Spinal cord (tissue), 10 donors: ENCODE data around the gene MYO6. TPM values are rescaled to one million over a fixed set of nuclear protein-coding genes. Genes with fewer than 3 reads are reported as not detected.
A peak's percentile ranks its signal among the peaks of the same experiment; 100 is the strongest.

ENCODE experiments used
- DNase-seq, 6 donors: peaks; one replicate each; pipeline versions ENCODE4 v3.0.0 to v3.0.0-alpha.2; 2013 to 2015; ENCODE audit warnings: low spot score in 6 of 6, low read depth in 4 of 6
- H3K27ac ChIP-seq: one replicate; pipeline ENCODE4 v1.5.1; 2013; ENCODE audit warnings: low read depth, low read length, control low read depth
- H3K27me3 ChIP-seq: one replicate; pipeline ENCODE4 v1.6.1; 2013; ENCODE audit warnings: low read length; ENCODE audit not compliant: control insufficient read depth, insufficient read depth
- H3K36me3 ChIP-seq: one replicate; pipeline ENCODE4 v1.6.1; 2013; ENCODE audit warnings: low read length; ENCODE audit not compliant: control insufficient read depth, insufficient read depth
- H3K4me1 ChIP-seq: one replicate; pipeline ENCODE4 v1.6.1; 2013; ENCODE audit warnings: low read length; ENCODE audit not compliant: control insufficient read depth, insufficient read depth
- H3K4me3 ChIP-seq: one replicate; pipeline ENCODE4 v1.5.1; 2013; ENCODE audit warnings: low read depth, low read length, control low read depth
- H3K9me3 ChIP-seq: one replicate; pipeline ENCODE4 v1.6.1; 2013; ENCODE audit warnings: low read length; ENCODE audit not compliant: control insufficient read depth, insufficient read depth
- WGBS: methylation state at CpG from one replicate; pipeline ENCODE4 v1.1.5; 2013; ENCODE audit warnings: missing lambda C conversion rate; ENCODE audit not compliant: insufficient coverage; 5-methylcytosine and 5-hydroxymethylcytosine counted together
- polyA plus RNA-seq, 2 donors: library from polyadenylated mRNA; unstranded; fragments of 120-200 nt; gene quantifications; one replicate each; pipeline ENCODE4 v1.2.1, GENCODE V29; 2013; ENCODE audit not compliant: insufficient read length in 2 of 2
- total RNA-seq, 2 donors: library from RNA; depleted of rRNA in 1 of 2; stranded (reverse); fragments of 120-200 nt in 1 of 2; fragments of >200 nt in 1 of 2; gene quantifications; one replicate each; pipeline versions ENCODE4 v1.2.3 to v1.2.4, GENCODE V29; 2013 to 2014
- donor health status: healthy.

MYO6 gene
- total and polyA plus RNA-seq, 4 donors: 25.5 to 38.5 (median 29.8) TPM

GRCh38 chr6:75745404-75745803 lies 3.6 kb upstream of the MYO6 start:
- no peaks in the 10 kb centered on the region for H3K27me3 ChIP-seq
- WGBS: no CpG with 5 or more reads among the region's 3 CpGs
- H3K9me3 ChIP-seq: no peaks in the 10 kb centered on the region
- H3K27ac ChIP-seq: no peak overlapping the region
- H3K4me1 ChIP-seq: peaks cover 4% of the 10 kb centered on the region
- H3K36me3 ChIP-seq: no peaks in the 10 kb centered on the region
- no peak for DNase-seq
- no peak overlapping the region for H3K4me3 ChIP-seq

DNA sequence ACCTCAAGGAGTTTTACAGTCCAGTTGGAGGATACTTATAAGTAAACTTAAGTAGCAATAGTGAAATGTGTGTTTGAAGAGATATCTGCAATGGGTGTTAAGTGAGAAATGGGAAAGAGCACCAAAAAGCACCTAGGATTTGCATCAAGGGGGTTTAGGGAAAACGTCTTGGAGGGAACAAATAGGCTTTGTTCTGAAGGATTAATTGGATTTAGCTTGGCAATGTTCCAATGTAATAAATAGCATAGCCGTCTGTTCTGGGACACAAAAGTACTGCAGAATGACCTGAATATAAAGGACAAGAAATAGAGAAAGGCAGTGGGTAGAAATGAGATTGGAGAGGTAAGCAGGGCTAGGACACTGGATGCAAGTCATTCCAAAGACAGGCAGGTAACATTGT lies 2.8 kb upstream of the MYO6 start:
- WGBS: 28% methylated on average over 2 of the region's 2 CpGs
- Histone ChIP-seq H3K27ac (no peak overlapping the region), H3K9me3 (no peaks in the 10 kb centered on the region), H3K36me3 (no peaks in the 10 kb centered on the region), H3K4me3 (no peak overlapping the region), H3K4me1 (peaks cover 8% of the 10 kb centered on the region), H3K27me3 (no peaks in the 10 kb centered on the region)
- DNase-seq: peak in 1 of 6 donors; percentile 35

- Histone ChIP-seq H3K4me3 (no peak overlapping the region), H3K27ac (no peak overlapping the region), H3K27me3 (no peaks in the 10 kb centered on the region), H3K36me3 (no peaks in the 10 kb centered on the region), H3K9me3 (no peaks in the 10 kb centered on the region), H3K4me1 (peaks cover 8% of the 10 kb centered on the region)
- 87% methylated on average over 3 of the region's 9 CpGs for WGBS
- DNase-seq: no peak
Observed at GRCh38 chr6:75747152-75747992, 1.7 kb upstream of the MYO6 start.

GRCh38 chr6:75748003-75748742 lies 866 bp upstream of the MYO6 start:
- peak overlapping the region; percentile 90 for H3K27ac ChIP-seq
- 0% methylated on average over 8 of the region's 17 CpGs for WGBS
- H3K4me3 ChIP-seq: peak overlapping the region; percentile 91
- H3K9me3 ChIP-seq: no peaks in the 10 kb centered on the region
- H3K4me1 ChIP-seq: peaks cover 8% of the 10 kb centered on the region
- no peaks in the 10 kb centered on the region for H3K27me3 ChIP-seq
- no peaks in the 10 kb centered on the region for H3K36me3 ChIP-seq
- DNase-seq: peak in 1 of 6 donors; percentile 6

DNA sequence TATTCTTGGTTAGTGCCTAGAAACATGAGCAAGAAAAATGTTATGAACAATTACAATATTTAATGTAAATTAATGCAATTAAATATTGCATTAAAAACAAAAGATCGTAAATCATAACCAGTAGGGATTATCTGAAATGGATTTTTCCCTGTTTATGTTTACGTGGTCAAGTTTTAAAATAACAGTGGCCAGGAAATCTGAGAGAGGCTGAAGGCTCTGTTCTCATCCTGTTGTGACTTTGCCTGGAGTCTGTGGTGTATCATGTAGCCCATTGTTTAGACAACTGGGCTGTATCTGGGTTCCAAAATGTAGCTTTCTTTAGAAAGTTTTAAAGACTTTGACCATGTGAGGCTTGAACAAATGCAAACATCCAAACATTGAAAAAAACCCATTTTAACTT lies 2.4 kb downstream of the MYO6 start:
- DNase-seq: no peak
- 81% methylated on average over 2 of the region's 2 CpGs for WGBS
- H3K27me3 ChIP-seq: no peaks in the 10 kb centered on the region
- H3K27ac ChIP-seq: no peak overlapping the region
- no peaks in the 10 kb centered on the region for H3K36me3 ChIP-seq
- H3K9me3 ChIP-seq: no peaks in the 10 kb centered on the region
- no peak overlapping the region for H3K4me3 ChIP-seq
- peaks cover 8% of the 10 kb centered on the region for H3K4me1 ChIP-seq

GRCh38 chr6:75752365-75752764 lies 3.3 kb downstream of the MYO6 start:
- no peaks in the 10 kb centered on the region for H3K9me3 ChIP-seq
- no peak overlapping the region for H3K4me3 ChIP-seq
- 81% methylated on average over 3 of the region's 3 CpGs for WGBS
- peaks cover 8% of the 10 kb centered on the region for H3K4me1 ChIP-seq
- H3K27me3 ChIP-seq: no peaks in the 10 kb centered on the region
- DNase-seq: no peak
- no peak overlapping the region for H3K27ac ChIP-seq
- no peaks in the 10 kb centered on the region for H3K36me3 ChIP-seq

DNA sequence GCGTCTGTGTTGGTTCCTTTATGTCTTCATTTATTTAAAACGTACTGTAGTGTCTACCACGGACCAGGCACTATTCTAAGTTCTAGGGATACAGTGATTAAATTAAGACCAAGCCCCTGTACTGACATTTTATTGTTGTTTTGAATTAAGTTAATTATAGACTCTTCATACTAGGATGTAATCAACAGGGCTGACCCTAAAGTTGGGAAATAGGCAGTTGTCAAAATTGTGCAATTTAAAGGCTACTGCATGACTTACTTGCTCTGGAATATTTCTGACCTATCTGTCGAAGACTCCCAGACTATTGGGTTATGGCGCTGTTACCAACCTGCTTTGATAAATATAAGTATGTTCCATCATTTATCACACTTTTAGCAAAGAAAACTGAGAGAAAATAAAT lies 6.7 kb downstream of the MYO6 start:
- no peak for DNase-seq
- Histone ChIP-seq H3K4me1 (peaks cover under 1% of the 10 kb centered on the region), H3K4me3 (no peak overlapping the region), H3K36me3 (no peaks in the 10 kb centered on the region), H3K27ac (no peak overlapping the region), H3K9me3 (no peaks in the 10 kb centered on the region), H3K27me3 (no peaks in the 10 kb centered on the region)
- no CpG with 5 or more reads among the region's 5 CpGs for WGBS

GRCh38 chr6:75757295-75757694 lies 8.3 kb downstream of the MYO6 start:
- Histone ChIP-seq H3K36me3 (no peaks in the 10 kb centered on the region), H3K9me3 (no peaks in the 10 kb centered on the region), H3K4me1 (no peaks in the 10 kb centered on the region), H3K27ac (no peak overlapping the region), H3K4me3 (no peak overlapping the region), H3K27me3 (no peaks in the 10 kb centered on the region)
- DNase-seq: no peak
- 100% methylated on average over 1 of the region's 3 CpGs for WGBS

GRCh38 chr6:75758061-75758460 lies 9.0 kb downstream of the MYO6 start:
- Histone ChIP-seq H3K4me3 (no peak overlapping the region), H3K4me1 (no peaks in the 10 kb centered on the region), H3K27ac (no peak overlapping the region), H3K36me3 (no peaks in the 10 kb centered on the region), H3K27me3 (no peaks in the 10 kb centered on the region), H3K9me3 (no peaks in the 10 kb centered on the region)
- WGBS: no CpG with 5 or more reads among the region's 5 CpGs
- no peak for DNase-seq

DNA sequence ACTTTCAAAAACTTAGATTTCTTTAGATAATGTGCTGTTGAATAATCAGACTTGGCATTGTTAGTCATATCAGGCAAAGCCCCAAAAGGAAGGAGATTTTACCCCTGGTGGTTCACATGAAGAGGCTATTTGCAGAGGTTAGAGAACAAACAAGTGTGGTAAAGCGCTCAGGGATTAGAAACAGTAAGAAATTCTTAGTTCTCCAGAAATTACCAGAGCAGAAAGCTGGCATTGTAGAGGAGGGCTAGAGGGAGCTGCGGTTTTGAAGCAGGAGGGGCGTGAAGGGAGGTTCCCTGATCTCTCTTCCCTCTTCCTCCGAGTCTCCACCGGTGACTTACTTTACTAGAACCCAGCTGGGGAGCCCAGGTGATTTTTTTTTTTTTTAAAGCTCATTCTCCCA lies 10.2 kb downstream of the MYO6 start:
- no peak overlapping the region for H3K27ac ChIP-seq
- no peaks in the 10 kb centered on the region for H3K27me3 ChIP-seq
- no peaks in the 10 kb centered on the region for H3K9me3 ChIP-seq
- no CpG with 5 or more reads among the region's 5 CpGs for WGBS
- DNase-seq: no peak
- H3K4me3 ChIP-seq: no peak overlapping the region
- no peaks in the 10 kb centered on the region for H3K4me1 ChIP-seq
- no peaks in the 10 kb centered on the region for H3K36me3 ChIP-seq
